Nephron (organoid): ENCODE results near the gene RASGRF2.
A peak's percentile ranks its signal among the peaks of the same experiment; 100 is the strongest.

Experiments
- H3K27ac Mint-ChIP-seq, 3 experiments: 2 replicates each; pipeline ENCODE4 v1.8.0; 2020; ENCODE audit warnings: mixed read lengths in 3 of 3, mild to moderate bottlenecking in 2 of 3, moderate library complexity in 1 of 3
- H3K27me3 Mint-ChIP-seq: 2 replicates; pipeline ENCODE4 v1.8.0; 2021; ENCODE audit warnings: low read depth, mild to moderate bottlenecking, moderate library complexity, mixed read lengths
- H3K36me3 Mint-ChIP-seq: 2 replicates; pipeline ENCODE4 v1.8.0; 2020; ENCODE audit warnings: low read depth, mixed read lengths
- H3K4me1 Mint-ChIP-seq: 2 replicates; pipeline ENCODE4 v1.8.0; 2020; ENCODE audit warnings: mixed read lengths
- H3K4me3 Mint-ChIP-seq, 3 experiments: 2 replicates each; pipeline ENCODE4 v1.8.0; 2020; ENCODE audit warnings: mild to moderate bottlenecking in 3 of 3, mixed read lengths in 3 of 3, moderate library complexity in 2 of 3
- H3K9me3 Mint-ChIP-seq: 2 replicates; pipeline ENCODE4 v1.8.0; 2020; ENCODE audit warnings: mixed read lengths
- CTCF ChIP-seq, 3 experiments: fragments of 200-600 bp; sonication (generic); IDR thresholded peaks; one replicate each; pipeline ENCODE4 v1.5.0; 2021; ENCODE audit warnings: antibody characterized with exemption in 3 of 3; ENCODE audit not compliant: unreplicated experiment in 3 of 3

RASGRF2 gene

GRCh38 chr5:80962630-80963520 lies 2.7 kb downstream of the RASGRF2 start:
- Mint-ChIP-seq H3K36me3 (no peaks in the 10 kb centered on the region), H3K27ac (no peak overlapping the region), H3K27me3 (peaks cover 79% of the 10 kb centered on the region), H3K4me3 (peak overlapping the region in 1 of 3 experiments; percentile 40), H3K4me1 (peaks cover 20% of the 10 kb centered on the region), H3K9me3 (peaks cover 5% of the 10 kb centered on the region)
- no peak for TF ChIP-seq CTCF (IDR thresholded peaks at IDR 0.05; ENCODE audit: unreplicated experiment in 3 of 3)

DNA sequence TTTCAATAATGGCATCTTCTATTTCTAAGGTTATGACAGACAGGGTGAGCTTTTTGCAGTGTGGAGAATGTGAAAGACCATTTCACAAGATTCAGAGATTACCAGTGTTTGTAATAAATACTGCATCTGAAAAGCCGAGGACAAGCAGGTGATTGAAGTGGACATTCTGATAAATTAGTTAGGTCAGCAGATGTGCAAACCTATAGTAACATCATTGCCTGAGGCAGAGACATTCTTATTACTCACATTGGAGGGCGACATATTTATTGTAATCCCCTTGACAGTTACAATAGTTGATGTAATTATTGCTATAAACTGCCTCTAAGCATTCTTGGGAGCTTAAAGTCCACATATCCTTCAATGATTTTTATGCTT lies 3.3 kb downstream of the RASGRF2 start:
- Mint-ChIP-seq H3K27ac (no peak overlapping the region), H3K4me3 (no peak overlapping the region), H3K4me1 (peaks cover 23% of the 10 kb centered on the region), H3K36me3 (no peaks in the 10 kb centered on the region), H3K27me3 (peaks cover 76% of the 10 kb centered on the region), H3K9me3 (peaks cover 5% of the 10 kb centered on the region)
- TF ChIP-seq CTCF (IDR thresholded peaks at IDR 0.05; ENCODE audit: unreplicated experiment in 3 of 3): no peak

- Mint-ChIP-seq H3K36me3 (no peaks in the 10 kb centered on the region), H3K27ac (no peak overlapping the region), H3K4me3 (no peak overlapping the region), H3K4me1 (peaks cover 23% of the 10 kb centered on the region), H3K27me3 (peaks cover 71% of the 10 kb centered on the region), H3K9me3 (peaks cover 5% of the 10 kb centered on the region)
- TF ChIP-seq CTCF (IDR thresholded peaks at IDR 0.05; ENCODE audit: unreplicated experiment in 3 of 3): no peak
Measured at GRCh38 chr5:80963966-80964481, 3.9 kb downstream of the RASGRF2 start.

DNA sequence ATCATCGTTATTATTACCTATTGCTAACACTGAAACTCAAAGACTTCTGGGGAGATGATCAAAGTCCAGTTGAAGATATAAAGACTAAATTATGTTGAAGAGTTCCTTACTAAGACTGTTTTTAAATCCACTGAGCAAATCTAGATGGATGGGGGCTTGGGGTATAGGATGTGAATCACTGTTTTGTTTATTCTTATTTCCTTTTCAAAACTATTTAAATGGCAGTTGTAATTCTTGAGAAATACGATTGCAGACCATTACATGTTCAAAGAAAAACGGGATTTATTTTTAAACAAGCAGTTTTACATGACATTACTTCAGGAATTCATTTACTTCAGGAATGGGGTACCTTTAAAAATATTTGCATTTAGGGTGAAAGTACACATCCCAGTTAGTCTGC lies 4.3 kb downstream of the RASGRF2 start:
- Mint-ChIP-seq H3K9me3 (peaks cover 3% of the 10 kb centered on the region), H3K4me3 (no peak overlapping the region), H3K4me1 (peaks cover 20% of the 10 kb centered on the region), H3K27me3 (peaks cover 66% of the 10 kb centered on the region), H3K36me3 (no peaks in the 10 kb centered on the region), H3K27ac (no peak overlapping the region)
- TF ChIP-seq CTCF (IDR thresholded peaks at IDR 0.05; ENCODE audit: unreplicated experiment in 3 of 3): no peak

GRCh38 chr5:80964919-80965318 lies 4.8 kb downstream of the RASGRF2 start:
- Mint-ChIP-seq H3K4me3 (no peak overlapping the region), H3K4me1 (peaks cover 16% of the 10 kb centered on the region), H3K27ac (no peak overlapping the region), H3K9me3 (no peaks in the 10 kb centered on the region), H3K27me3 (peaks cover 62% of the 10 kb centered on the region), H3K36me3 (no peaks in the 10 kb centered on the region)
- TF ChIP-seq CTCF (IDR thresholded peaks at IDR 0.05; ENCODE audit: unreplicated experiment in 3 of 3): no peak
